H54 (cell line): Measurements from ENCODE around the gene BCOR.

Source experiments
- DNase-seq: peaks from one replicate; pipeline ENCODE4 v3.0.0; 2011; ENCODE audit warnings: low spot score, mixed read lengths; ENCODE audit not compliant: insufficient read length
- FAIRE-seq: peaks from 3 replicates; lab custom pipeline; 2011; peaks lifted over from hg19 to GRCh38; lab: Jason Lieb, UNC
- POLR2A ChIP-seq: IDR thresholded peaks from 2 replicates; pipeline ENCODE4 v1.6.1; 2011; ENCODE audit warnings: low read depth, mild to moderate bottlenecking, low read length

The BCOR gene

GRCh38 chrX:40106676-40107290, 9.0 kb upstream of the BCOR start:
- no peak for FAIRE-seq

DNA sequence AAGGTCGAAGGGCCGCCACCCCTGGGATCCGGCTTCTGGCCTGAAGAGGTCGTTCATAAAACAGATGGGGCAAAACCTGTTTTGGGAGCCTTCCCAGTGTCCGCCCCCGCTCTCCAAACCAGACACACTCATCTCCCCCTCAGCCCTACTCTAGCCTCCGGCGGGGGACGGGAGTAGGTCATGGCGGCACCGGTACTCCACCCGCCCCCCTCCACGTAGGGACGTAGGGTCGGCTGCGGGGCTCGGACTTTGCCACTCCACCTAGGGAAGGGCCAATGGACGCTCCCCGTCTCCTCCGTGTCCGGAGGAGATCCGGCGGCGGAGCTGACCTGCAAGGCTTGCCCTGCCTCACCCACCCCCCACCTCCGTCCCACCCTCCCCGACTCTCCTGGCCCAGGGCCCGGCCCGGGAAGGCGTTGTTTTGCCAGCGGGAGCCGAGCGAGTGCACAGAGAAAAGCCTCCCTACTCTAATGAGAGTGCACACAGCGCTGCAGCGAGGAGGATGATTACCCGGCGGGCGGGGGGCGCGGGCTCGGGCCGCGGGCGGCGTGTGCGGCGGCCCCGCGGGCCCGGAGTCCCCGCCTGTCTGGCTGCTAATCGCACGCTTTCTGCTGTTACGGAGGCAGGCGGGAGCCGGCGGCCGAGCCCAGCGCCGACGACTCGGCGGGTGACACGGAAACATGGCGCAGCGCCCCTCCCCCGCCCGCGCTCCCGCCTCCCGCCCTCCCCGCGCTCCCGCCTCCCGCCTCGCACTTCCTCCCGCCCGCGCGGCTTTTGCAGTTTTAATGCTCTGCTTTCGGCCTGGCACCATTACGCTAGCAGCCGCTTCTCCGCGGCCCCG, 8.3 kb upstream of the BCOR start:
- no peak; the same call in 1 of the 2 replicates for TF ChIP-seq POLR2A
- DNase-seq (no peak), FAIRE-seq (no peak)

More at GRCh38 chrX:40106676-40107290, 9.0 kb upstream of the BCOR start:
- no peak for TF ChIP-seq POLR2A
- no peak for DNase-seq

GRCh38 chrX:40104985-40105834, 7.5 kb upstream of the BCOR start:
- FAIRE-seq (no peak), DNase-seq (no peak)
- no peak; the same call in 1 of the 2 replicates for TF ChIP-seq POLR2A

- DNase-seq (no peak), FAIRE-seq (no peak)
- no peak for TF ChIP-seq POLR2A
These were observed 6.8 kb upstream of the BCOR start for GRCh38 chrX:40104630-40104984.

GRCh38 chrX:40103565-40104323, 6.0 kb upstream of the BCOR start:
- FAIRE-seq (no peak), DNase-seq (no peak)
- no peak for TF ChIP-seq POLR2A

DNA sequence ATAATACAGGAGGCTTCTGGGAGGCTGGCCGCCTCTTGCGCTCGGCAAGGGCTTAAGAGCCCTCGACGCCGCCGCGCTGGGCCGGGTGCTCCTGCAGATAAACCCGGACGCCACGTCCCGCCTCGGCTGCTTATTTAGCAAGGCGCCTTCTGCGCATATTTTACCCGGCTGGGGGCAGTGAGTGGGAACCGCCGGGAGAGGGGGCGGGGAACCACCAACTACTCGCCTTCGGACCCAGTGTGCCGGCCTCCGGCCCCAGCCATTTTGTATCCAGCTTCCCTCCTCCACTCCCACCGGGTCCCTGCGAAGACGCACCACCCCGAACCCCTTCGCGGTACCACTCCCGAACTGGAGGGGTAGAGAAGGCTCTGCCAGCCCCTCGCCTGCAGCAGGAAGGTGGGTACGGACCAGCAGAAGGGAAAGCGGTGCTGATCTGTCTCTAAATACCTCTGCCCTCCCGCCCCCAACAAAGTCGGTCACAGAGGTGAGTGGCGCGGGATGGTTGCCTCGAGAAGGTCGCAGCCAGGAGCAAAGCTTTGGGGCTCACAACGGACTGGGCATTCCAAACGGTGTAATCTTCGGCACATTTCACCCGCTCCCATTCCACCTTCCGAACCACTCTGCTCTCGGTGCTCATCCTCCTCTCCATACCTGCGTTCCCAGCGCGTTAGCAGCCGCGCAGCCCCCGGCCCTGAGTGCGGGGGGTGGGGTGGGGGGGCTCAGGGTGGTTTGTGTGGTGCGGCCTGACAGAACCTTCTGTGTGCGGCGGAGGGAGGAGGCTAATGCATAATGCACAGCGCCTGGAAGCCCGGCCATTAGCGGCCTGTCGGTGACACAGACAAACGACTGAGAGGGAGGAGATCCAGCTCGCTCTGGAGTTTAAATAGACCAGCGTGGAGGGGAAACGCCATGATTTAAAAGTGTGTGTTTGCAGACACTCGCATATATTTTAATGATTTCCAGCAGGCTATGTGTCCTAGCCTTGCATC, 4.9 kb upstream of the BCOR start:
- DNase-seq (no peak), FAIRE-seq (no peak)
- no peak for TF ChIP-seq POLR2A

GRCh38 chrX:40101430-40101802, 3.7 kb upstream of the BCOR start:
- FAIRE-seq (no peak), DNase-seq (no peak)
- TF ChIP-seq POLR2A, result no peak

DNA sequence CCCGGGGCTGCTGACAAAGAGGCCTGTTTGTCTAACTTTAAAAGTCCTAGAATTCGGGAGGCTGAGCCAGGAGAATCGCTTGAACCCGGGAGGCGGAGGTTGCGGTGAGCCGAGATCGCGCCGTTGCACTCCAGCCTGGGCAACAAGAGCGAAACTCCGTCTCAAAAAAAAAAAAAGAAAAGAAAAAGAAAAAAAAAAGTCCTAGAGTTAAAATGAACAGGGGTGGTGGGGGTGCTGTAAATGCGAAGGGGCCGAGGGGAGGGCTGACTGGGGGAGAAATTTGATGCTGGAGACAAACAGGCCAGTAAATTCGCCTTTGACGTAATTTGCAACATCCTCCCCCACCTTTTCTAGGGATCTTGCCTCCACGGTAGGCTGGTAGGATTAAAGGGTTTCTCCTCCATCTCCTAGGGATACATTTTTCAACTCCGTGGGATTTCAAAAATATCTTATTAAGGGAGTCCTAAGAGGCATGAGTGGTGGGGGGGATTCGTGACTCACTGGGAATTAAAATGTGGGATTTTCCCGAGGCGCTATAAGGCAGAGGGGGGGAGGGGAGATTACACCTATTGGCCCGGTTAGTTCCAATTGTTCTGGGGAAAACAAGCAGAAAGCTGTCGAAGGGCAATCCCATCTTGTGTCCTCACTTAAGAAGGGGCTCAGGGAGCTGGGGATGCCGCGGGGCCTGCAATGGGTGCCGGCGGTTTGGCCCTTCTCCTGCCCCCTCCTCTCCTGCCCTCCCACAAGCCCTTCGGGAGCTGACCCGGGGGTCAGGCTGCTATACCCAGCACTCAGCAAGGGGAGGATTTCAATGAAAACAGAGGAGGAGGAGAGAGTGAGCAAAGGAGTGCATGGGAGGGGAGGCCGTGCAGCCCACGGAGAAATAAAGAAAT, 3.0 kb upstream of the BCOR start:
- no peak for FAIRE-seq
- DNase-seq, result no peak

DNA sequence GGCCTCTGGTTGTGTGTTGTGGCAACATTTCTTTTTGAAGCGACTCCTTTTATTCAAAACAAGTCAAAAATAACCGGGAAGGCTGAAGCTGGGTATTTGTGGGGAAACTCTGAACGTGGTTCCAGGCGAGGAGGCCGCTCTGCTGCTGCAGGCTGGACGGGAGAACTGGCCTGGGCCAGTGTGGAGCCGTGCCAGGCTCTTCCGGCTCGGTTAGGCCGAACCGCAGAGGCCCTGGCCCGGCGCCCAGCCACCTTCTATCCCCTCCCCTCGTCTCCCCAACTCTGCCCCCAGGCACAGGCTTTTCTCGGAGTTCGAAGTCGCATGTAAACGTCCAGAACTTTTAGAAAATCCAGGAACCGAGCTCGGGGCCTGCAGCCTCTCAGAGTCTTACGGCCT, 2.4 kb upstream of the BCOR start:
- no peak for TF ChIP-seq POLR2A
- DNase-seq (no peak), FAIRE-seq (no peak)

More for the DNA sequence above, 3.0 kb upstream of the BCOR start:
- TF ChIP-seq POLR2A, result no peak

- TF ChIP-seq POLR2A, result no peak
- FAIRE-seq (no peak), DNase-seq (no peak)
These were observed 1.5 kb upstream of the BCOR start for GRCh38 chrX:40099055-40099958.
